Measurements from ENCODE around the gene RPF1. TPM values are rescaled to one million over a fixed set of nuclear protein-coding genes. Genes with fewer than 3 reads are reported as not detected.
"Not testable (repeated sequence)": the region's sequence is repeated elsewhere in the genome, so short reads cannot be mapped to it uniquely, and the experiment has no call there.

RPF1 gene
- total RNA-seq = 22.4 TPM
- long read RNA-seq, transcript RPF1-201 (9 exons, 1,385 nt) = major isoform, 21 of 27 reads
- long read RNA-seq, partial matches to known transcripts = 2 of 27 reads
- long read RNA-seq, other reads (novel, unspliced or antisense) = 4 of 27 reads

GRCh38 chr1:84478876-84479868 lies at the start of gene RPF1:
RPF1 (plus strand) TSS chr1:84479266; CDS start chr1:84479282, 16 bp downstream.
- DNase-seq (ENCODE audit: low spot score) = no peak

GRCh38 chr1:84430546-84430945 lies 48.5 kb upstream of the RPF1 start:
- no peak for DNase-seq (ENCODE audit: low spot score)

DNA sequence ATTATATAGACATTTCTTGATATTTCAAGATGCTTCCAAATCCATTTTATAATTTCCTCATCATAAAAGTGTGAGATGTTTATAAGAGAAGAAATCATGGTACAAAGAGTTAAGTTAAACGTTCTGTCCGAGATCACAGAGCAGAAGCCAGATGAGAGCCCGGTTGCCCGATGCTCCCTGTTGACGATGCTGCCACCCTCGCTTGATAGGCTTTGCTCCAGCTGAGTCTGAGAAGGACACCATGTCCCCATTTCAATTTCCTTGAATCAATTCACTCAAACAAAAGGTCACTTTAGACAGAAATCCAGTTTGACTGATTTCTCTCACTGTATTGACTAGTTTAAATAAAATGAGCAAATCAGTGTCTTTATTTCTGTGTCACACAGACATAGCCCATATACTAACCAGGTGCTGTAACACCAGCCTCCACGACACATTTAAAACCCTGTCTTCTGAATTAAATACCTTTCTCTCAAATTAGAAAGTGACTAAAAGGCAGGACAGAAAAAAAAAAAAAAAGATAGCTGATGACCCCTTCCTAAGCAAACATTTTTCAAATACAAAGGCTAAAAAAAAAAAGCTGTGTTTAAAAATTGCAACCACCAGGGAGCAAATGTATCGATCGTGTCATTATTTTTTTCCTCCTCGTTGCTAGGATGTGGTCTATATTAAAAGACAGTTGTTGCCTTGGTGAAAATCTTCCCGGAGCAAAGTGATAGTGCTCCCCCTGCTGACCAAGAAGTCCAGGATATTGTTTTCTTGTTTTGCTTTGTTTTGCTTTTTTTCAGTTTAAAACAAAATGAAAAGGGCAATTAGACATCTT lies 45.6 kb upstream of the RPF1 start:
- DNase-seq (ENCODE audit: low spot score) = no peak

GRCh38 chr1:84434081-84434769 lies 44.8 kb upstream of the RPF1 start:
- DNase-seq (ENCODE audit: low spot score) = no peak

DNA sequence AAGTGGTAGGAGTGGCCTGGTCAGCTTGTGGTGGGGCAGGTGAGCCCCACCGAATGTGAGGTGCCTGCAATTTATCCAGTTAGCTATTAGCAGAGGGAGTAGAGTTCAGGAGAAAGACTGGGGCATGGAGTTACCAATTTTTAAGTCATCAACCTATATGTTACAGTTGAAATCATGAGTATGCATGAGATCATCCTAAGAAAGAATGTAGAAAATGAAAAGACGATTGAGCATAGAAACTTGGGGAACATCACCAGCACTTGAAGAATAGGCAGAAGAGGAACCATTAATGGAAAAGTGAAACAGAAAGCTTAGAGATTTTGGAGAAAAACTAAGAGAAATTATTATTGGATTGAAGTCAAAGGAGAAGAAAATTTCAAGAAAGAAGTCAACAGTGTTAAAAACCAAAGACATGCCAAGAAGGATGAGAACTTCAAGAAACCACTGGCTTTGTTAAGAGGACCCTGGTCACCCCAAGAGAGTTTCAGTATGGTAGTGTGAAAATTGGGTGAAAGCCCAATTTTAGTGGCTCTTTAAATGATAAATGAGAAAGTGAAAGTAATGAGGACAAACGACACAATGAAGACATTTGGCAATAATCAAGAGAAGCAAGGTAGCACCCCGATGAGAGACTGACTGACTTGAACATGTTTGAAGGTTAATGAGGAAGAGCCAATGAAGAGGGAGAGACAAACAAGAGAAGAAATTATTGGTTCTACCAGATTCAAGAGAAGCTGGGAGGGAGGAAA lies 44.1 kb upstream of the RPF1 start:
- DNase-seq (ENCODE audit: low spot score) = no peak

GRCh38 chr1:84436876-84437655 lies 42.0 kb upstream of the RPF1 start:
- no peak for DNase-seq (ENCODE audit: low spot score)

DNA sequence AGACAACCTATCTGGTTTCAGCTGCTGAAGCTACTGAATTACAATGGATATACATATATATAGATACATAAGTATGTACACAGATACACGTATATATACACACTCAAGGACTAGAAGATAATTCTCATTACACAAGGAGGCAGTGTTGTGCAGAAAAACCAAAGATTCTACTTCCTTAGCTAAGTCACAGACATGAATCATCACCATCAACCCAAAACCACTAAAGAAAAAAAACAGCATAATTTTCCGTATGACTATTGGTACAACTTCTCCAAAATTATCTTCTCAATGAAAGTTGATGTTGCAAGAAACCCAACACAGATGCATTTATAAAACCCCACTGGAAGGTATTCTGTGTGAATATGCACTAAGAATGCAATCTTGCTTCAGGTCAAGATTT lies 36.8 kb upstream of the RPF1 start:
- DNase-seq (ENCODE audit: low spot score) = no peak

DNA sequence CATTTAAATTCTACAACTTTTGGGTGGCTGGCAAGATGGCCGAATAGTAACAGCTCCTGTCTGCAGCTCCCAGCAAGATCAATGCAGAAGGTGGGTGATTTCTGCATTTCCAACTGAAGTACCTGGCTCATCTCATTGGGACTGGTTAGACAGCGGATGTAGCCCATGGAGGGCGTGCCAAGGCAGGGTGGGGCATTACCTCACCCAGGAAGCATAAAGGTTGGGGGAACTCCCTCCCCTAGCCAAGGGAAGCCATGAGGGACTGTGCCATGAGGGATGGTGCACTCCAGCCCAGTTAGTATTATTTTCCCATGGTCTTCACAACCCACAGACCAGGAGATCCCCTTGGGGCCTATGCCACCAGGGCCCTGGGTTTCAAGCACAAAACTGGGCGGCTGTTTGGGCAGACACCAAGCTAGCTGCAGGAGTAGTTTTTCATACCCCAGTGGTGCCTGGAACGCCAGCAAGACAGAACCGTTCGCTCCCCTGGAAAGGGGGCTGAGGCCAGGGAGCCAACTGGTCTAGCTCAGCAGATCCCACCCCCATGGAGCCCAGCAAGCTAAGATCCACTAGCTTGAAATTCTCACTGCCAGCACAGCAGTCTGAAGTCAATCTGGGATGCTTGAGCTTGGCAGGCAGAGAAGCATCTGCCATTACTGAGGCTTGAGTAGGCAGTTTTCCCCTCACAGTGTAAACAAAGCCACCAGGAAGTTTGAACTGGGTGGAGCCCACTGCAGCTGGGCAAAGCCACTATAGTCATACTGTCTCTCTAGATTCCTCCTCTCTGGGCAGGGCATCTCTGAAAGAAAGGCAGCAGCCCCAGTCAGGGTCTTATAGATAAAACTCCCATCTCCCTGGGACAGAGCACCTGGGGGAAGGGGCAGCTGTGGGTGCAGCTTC lies 36.1 kb upstream of the RPF1 start:
- not testable (repeated sequence) for DNase-seq (ENCODE audit: low spot score)

DNA sequence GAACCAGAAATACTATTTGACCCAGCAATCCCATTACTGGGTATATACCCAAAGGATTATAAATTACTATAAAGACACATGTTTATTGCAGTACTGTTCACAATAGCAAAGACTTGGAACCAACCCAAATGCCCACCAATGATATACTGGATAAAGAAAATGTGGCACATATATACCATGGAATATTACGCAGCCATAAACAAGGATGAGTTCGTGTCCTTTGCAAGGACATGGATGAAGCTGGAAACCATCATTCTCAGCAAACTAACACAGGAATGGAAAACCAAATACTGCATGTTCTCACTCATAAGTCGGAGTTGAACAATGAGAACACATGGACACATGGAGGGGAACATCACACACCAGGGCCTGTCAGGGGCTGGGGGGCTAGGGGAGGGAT lies 30.4 kb upstream of the RPF1 start:
- DNase-seq (ENCODE audit: low spot score) = not testable (repeated sequence)

DNA sequence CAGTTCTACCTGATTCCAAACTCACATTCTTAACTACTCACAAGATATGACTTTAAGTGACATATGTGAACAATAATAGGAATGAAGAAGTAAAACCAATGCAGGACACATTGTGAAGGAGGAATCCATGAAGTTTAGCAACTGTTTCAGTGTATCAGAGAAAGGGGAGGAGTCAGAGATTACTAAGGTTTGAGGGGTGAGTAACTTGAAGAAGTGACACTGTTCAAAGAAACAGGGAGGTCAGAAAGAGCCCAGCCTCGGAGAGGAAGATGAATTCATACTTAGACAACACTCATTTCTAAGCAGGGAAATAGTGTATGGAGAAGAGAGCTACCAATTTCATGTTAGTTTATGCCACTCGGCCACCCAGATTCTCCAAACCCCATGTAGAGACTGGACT lies 28.2 kb upstream of the RPF1 start:
- DNase-seq (ENCODE audit: low spot score) = no peak

DNA sequence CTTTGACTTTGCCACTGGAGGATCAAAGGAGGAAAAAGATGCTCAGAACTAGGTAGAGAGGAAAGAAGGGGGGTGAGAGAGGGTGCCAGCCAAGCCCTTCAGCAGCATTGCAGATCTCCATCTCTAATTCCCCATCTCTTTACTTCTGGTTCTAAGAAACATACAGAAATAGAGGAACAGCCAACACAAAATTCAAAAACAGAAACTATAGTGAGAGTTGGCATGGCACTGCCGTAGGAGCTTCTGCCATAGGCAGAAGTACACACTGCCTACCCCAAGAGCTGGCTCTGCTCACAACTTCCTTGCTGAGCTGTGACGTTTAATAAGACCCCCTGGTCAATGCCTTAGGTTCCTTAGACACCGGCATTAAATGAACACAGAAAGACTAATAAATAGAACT lies 26.6 kb upstream of the RPF1 start:
- no peak for DNase-seq (ENCODE audit: low spot score)

GRCh38 chr1:84462118-84462517 lies 16.9 kb upstream of the RPF1 start:
- no peak for DNase-seq (ENCODE audit: low spot score)

GRCh38 chr1:84467298-84467697 lies 11.8 kb upstream of the RPF1 start:
- no peak for DNase-seq (ENCODE audit: low spot score)

GRCh38 chr1:84476225-84476624 lies 2.8 kb upstream of the RPF1 start:
- no peak for DNase-seq (ENCODE audit: low spot score)

DNA sequence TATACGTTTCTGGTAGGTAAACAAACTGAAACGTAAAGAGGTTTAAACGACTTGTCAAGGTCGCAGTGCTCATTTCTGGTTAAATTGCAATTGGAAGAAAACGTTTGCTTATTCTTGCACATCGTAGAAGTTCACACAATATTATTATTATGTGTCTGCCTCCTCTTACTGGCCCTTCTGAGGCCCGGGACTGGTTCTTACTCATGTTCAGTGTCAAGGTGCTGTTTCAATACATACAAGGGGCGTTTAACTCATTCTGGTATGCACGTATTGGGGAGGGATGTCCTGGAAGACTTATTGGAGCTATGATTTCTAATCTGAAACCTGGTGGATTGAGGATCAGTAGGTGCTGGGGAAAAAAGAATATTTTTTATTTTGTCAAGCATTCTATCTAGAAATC lies 932 bp downstream of the RPF1 start:
- no peak for DNase-seq (ENCODE audit: low spot score)

GRCh38 chr1:84480650-84481049 lies 1.6 kb downstream of the RPF1 start:
- no peak for DNase-seq (ENCODE audit: low spot score)

- DNase-seq (ENCODE audit: low spot score) = no peak
These were observed 2.3 kb downstream of the RPF1 start for GRCh38 chr1:84481317-84481716.

DNA sequence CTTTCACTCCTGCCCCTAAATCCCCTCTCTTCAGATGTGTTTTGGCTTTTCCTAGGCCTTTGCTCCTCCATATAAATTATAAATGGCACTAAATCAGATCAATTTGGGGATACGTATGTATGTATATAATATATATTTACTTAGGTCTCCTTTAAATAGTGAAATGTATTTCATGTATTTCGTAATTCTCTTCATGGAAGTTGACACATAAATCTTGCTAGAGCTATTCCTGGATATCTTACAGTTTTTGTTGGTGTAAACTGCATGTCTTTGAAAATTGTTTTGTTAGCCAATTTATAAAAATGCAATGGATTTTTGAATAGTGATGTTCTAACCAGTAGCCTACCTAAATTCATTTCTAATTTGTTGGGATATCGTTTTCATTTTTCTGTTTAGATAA lies 9.0 kb downstream of the RPF1 start:
- no peak for DNase-seq (ENCODE audit: low spot score)

GRCh38 chr1:84489766-84490165 lies 10.7 kb downstream of the RPF1 start:
- DNase-seq (ENCODE audit: low spot score) = no peak
